ENCODE results near the gene DNM2.

The DNM2 gene

DNA sequence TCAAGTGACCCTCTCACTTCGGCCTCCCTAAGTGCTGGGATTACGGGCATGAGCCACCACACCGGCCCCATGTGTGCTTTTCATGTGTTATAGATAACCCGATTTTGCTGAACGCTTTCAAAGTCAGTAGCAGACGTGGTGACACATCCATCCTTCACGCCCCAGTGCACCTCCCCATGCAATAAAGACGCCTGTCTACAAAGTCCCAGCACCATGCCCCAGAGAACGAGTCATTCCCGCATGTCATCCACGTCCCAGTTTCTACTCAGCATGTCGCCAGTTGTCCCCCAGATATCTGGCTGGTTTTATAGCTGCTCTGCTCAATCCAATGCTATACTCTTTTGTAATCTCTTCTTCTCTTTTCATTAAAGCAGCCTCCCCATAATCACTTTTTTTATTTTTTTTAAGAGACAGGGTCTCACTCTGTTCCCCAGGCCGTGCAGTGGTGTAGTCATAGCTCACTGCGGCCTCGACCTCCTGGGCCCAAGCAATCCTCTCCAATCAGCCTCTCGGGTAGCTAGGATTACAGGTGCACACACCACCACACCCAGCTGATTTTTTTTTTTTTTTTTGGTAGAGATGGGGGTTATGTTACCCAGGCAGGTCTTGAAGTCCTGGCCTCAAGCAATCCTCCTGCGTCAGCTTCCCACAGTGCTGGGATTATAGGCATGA is 42.5 kb downstream of the DNM2 start:
- Histone ChIP-seq H3K36me3 (ENCODE audit: control insufficient read depth, low read depth, low read length) (peaks cover 5% of the 10 kb centered on the region), H3K4me1 (ENCODE audit: control insufficient read depth, low read depth, low read length) (no peaks in the 10 kb centered on the region), H3K4me3 (ENCODE audit: low read length) (no peak overlapping the region), H3K27me3 (ENCODE audit: control insufficient read depth, insufficient read depth, low read length) (no peaks in the 10 kb centered on the region), H3K9me3 (ENCODE audit: control insufficient read depth, low read depth, low read length) (no peaks in the 10 kb centered on the region), H3K27ac (ENCODE audit: low read length) (no peak overlapping the region), H3K9ac (ENCODE audit: low read length) (no peak overlapping the region)

DNA sequence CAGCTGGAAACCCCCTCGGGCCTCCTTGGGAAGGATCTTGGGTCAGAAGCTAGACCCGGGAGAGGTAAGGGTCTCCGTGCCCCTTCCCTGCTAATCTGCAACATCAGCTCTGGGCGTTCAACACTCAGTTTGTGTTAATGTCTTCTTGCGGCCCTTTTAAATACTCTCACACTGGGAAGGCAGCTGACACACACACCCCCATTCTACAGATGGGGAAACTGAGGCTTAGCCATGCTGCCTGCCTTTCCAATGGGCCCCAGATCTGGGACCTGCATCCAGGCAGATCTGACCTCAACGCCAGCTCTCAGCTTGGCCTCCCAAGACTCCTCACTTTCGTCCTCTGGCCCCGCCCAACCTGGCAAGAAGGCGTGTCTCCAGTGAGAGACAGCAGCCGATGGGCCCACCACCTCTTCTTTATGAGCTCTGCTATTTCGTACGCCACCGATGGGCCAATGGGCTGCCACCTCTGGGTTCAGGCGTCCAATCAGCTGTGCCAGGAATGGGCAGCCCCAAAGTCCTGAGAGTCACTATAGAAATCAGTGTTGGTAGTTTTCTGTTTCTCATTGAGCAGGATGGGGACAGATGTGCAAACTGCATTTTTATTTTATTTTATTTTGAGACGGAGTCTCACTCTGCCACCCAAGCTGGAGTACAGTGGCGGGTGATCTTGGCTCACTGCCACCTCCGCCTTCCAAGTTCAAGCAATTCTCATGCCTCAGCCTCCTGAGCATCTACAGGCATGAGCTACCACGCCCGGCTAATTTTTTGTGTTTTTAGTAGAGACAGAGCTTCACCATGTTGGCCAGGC is 43.8 kb downstream of the DNM2 start:
- Histone ChIP-seq H3K9me3 (ENCODE audit: control insufficient read depth, low read depth, low read length) (no peaks in the 10 kb centered on the region), H3K27ac (ENCODE audit: low read length) (no peak overlapping the region), H3K36me3 (ENCODE audit: control insufficient read depth, low read depth, low read length) (peaks cover 5% of the 10 kb centered on the region), H3K4me1 (ENCODE audit: control insufficient read depth, low read depth, low read length) (no peaks in the 10 kb centered on the region), H3K27me3 (ENCODE audit: control insufficient read depth, insufficient read depth, low read length) (no peaks in the 10 kb centered on the region), H3K4me3 (ENCODE audit: low read length) (no peak overlapping the region), H3K9ac (ENCODE audit: low read length) (no peak overlapping the region)

DNA sequence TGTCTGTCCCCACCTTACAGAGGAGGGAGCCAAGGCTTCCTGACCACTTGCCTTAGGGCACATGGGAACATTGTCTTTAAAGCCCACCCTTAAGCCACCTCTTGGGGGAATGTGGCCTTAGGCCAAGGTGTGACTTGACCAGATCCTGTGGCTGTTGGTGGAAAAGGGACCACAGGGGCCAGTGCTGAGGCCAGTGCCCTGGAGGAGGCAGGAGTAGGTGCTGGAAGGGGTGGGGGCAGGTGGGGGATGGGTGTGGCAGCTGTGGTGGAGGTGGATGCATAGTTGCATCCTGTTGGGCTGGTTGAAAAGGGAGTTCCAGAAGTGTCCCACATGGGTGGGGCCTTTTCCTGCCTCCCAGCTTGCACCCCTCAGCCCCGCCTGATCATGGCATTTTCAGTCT is 44.8 kb downstream of the DNM2 start:
- peaks cover 5% of the 10 kb centered on the region for H3K36me3 ChIP-seq (ENCODE audit: control insufficient read depth, low read depth, low read length)
- H3K27me3 ChIP-seq (ENCODE audit: control insufficient read depth, insufficient read depth, low read length) = no peaks in the 10 kb centered on the region
- no peaks in the 10 kb centered on the region for H3K9me3 ChIP-seq (ENCODE audit: control insufficient read depth, low read depth, low read length)
- H3K27ac ChIP-seq (ENCODE audit: low read length) = no peak overlapping the region
- no peak overlapping the region for H3K4me3 ChIP-seq (ENCODE audit: low read length)
- no peak overlapping the region for H3K9ac ChIP-seq (ENCODE audit: low read length)
- H3K4me1 ChIP-seq (ENCODE audit: control insufficient read depth, low read depth, low read length) = no peaks in the 10 kb centered on the region

DNA sequence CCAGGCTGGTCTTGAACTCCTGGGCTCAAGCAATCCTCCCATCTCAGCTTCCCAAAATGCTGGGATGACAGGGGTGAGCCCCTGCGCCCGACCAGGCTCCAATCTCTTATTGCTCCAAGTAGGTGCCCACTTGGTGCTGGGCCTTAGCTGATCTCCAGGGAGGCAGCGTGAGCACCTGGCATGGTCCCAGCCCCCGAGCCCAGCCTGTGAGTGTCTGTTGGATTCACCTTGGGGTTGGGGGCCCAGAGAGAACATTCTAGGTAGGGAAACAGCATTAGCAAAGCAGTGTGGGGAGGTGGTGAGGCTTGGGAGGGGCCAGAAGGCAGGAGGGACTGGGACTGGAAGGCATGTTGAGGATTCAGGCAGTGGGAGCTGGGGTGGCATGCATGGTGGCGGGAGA is 45.5 kb downstream of the DNM2 start:
- H3K9ac ChIP-seq (ENCODE audit: low read length) = no peak overlapping the region
- H3K9me3 ChIP-seq (ENCODE audit: control insufficient read depth, low read depth, low read length) = no peaks in the 10 kb centered on the region
- H3K27me3 ChIP-seq (ENCODE audit: control insufficient read depth, insufficient read depth, low read length) = no peaks in the 10 kb centered on the region
- no peak overlapping the region for H3K27ac ChIP-seq (ENCODE audit: low read length)
- no peaks in the 10 kb centered on the region for H3K4me1 ChIP-seq (ENCODE audit: control insufficient read depth, low read depth, low read length)
- no peak overlapping the region for H3K4me3 ChIP-seq (ENCODE audit: low read length)
- H3K36me3 ChIP-seq (ENCODE audit: control insufficient read depth, low read depth, low read length) = peaks cover 5% of the 10 kb centered on the region

DNA sequence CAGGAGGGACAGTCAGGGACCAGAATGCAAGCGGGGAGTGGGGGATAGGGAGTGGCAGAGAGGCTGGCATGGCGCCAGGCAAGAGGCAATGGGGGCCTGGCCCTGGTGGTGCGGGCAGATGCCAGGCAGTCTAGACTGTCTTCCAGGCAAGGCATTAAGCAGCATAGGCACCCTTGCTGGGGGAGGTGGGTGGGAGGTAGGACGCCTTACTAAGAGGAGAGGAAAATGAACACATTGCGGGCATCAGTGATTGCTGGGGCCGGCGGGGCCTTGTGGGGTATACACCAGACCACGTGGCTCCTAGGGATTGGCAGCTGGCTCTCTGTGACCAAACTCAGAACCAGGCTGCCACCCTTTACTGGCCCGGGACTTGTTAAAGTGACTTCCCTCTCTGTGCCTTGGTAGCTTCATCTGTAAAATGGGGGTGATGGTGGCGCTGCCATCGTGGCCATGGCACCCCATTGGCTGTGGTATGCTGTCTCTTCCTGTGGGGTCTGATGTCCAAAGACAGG is 46.0 kb downstream of the DNM2 start:
- H3K4me3 ChIP-seq (ENCODE audit: low read length) = no peak overlapping the region
- H3K9me3 ChIP-seq (ENCODE audit: control insufficient read depth, low read depth, low read length) = no peaks in the 10 kb centered on the region
- H3K9ac ChIP-seq (ENCODE audit: low read length) = no peak overlapping the region
- H3K27me3 ChIP-seq (ENCODE audit: control insufficient read depth, insufficient read depth, low read length) = no peaks in the 10 kb centered on the region
- H3K36me3 ChIP-seq (ENCODE audit: control insufficient read depth, low read depth, low read length) = peaks cover 5% of the 10 kb centered on the region
- no peaks in the 10 kb centered on the region for H3K4me1 ChIP-seq (ENCODE audit: control insufficient read depth, low read depth, low read length)
- no peak overlapping the region for H3K27ac ChIP-seq (ENCODE audit: low read length)

DNA sequence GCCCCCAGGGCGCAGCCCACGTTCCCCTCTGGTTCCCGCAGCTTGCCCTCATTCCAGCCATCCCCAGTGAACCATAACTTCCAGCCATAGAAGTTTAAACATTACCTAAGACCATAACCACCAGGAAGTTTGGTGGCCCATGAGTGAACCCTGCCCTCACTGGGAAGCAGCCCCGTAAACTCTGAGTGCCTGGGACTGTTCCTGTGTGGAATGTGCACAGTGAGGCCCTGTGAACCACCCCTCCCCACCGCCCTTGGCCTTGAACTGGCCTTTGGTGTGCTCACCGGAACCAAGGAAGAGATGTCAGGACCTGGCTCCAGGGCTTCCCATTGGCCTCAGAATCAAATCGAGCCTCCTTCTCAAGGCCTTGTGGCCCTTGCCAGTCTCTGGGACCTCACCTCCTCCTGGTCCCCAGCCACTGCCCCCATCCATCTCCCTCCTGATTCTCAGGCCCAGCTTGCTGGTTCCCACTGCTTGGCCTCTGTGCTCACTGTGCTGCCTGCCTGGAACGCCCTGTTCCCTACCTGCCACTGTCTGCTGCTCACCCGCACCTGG is 46.5 kb downstream of the DNM2 start:
- Histone ChIP-seq H3K4me3 (ENCODE audit: low read length) (no peak overlapping the region), H3K9me3 (ENCODE audit: control insufficient read depth, low read depth, low read length) (no peaks in the 10 kb centered on the region), H3K4me1 (ENCODE audit: control insufficient read depth, low read depth, low read length) (peaks cover 2% of the 10 kb centered on the region), H3K36me3 (ENCODE audit: control insufficient read depth, low read depth, low read length) (peaks cover 5% of the 10 kb centered on the region), H3K27me3 (ENCODE audit: control insufficient read depth, insufficient read depth, low read length) (no peaks in the 10 kb centered on the region), H3K27ac (ENCODE audit: low read length) (no peak overlapping the region), H3K9ac (ENCODE audit: low read length) (no peak overlapping the region)

DNA sequence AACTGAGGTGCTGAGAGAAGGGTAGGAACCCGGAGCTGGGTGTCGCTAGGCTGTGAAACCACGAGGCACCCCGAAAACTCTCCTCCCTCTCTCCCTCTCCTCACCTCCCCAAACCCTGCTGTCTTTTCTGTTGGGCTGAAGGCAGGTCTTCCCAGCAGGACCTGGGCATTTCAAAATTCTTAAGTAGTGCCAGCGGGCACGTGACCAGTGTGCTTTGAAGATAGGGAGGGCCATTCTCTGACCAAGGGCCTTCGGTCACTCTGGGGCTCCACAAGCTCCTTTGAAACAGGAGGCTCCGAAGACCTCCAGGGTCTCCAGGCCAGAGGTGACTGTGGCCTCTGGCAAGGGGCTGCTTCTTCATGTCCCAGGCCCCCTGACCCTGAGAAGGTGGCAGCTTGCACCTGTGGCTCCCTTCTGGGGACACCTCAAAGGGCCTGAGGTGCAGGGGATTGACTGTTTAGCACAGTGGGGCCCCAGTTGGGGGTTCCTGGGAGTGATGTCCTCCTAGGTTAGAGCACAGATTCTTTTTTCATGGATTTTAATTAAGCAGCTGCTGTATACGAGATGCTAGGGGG is 48.3 kb downstream of the DNM2 start:
- H3K9ac ChIP-seq (ENCODE audit: low read length) = no peak overlapping the region
- H3K36me3 ChIP-seq (ENCODE audit: control insufficient read depth, low read depth, low read length) = peaks cover 5% of the 10 kb centered on the region

DNA sequence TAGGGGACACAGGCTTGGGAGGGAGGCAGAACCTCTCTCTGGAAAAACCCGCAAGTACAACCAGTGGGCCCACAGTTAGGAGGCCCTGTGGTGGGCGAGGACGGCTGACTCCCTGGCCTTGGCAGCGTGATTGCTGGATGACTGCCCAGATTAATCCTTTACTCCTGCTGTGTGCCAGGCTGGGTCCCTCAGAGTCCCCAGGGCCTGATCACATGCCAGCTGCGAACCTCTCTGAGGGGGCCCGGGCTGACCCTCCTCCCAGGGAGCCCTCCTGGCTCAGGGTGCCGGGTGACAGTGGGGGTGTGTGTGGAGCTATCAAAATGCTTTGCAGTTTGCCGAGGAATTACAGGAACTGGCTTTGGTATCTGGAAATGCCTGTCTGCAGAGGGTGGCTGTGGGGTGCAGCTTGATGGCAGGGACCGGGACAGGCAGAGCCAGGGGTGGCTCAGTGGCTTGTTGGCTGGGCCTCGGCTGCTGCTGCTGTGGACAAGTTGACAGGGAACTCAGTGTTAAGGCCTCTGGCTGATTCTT is 48.9 kb downstream of the DNM2 start:
- Histone ChIP-seq H3K9ac (ENCODE audit: low read length) (no peak overlapping the region), H3K27me3 (ENCODE audit: control insufficient read depth, insufficient read depth, low read length) (no peaks in the 10 kb centered on the region), H3K27ac (ENCODE audit: low read length) (no peak overlapping the region), H3K4me3 (ENCODE audit: low read length) (no peak overlapping the region), H3K36me3 (ENCODE audit: control insufficient read depth, low read depth, low read length) (peaks cover 5% of the 10 kb centered on the region), H3K4me1 (ENCODE audit: control insufficient read depth, low read depth, low read length) (peaks cover 7% of the 10 kb centered on the region), H3K9me3 (ENCODE audit: control insufficient read depth, low read depth, low read length) (no peaks in the 10 kb centered on the region)

More for the DNA sequence above, 48.3 kb downstream of the DNM2 start:
- peaks cover 7% of the 10 kb centered on the region for H3K4me1 ChIP-seq (ENCODE audit: control insufficient read depth, low read depth, low read length)
- no peak overlapping the region for H3K27ac ChIP-seq (ENCODE audit: low read length)
- H3K27me3 ChIP-seq (ENCODE audit: control insufficient read depth, insufficient read depth, low read length) = no peaks in the 10 kb centered on the region
- no peaks in the 10 kb centered on the region for H3K9me3 ChIP-seq (ENCODE audit: control insufficient read depth, low read depth, low read length)
- no peak overlapping the region for H3K4me3 ChIP-seq (ENCODE audit: low read length)

DNA sequence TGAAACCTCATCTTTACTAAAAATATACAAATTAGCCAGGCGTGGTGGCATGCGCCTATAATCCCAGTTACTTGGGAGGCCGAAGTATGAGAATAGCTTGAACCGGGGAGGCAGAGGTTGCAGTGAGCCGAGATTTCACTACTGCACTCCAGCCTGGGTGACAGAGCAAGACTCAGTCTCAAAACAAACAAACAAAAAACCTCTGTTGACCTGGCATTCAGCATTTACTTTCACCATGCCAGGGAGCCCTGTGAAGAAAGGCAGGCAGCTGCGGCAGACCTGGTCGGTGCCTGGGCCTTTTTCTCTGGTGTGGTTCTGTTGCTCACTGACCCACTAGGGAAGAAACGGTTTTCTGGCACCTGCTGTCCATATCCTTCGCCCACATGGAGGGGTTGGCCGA is 49.8 kb downstream of the DNM2 start:
- H3K27ac ChIP-seq (ENCODE audit: low read length) = no peak overlapping the region
- no peak overlapping the region for H3K9ac ChIP-seq (ENCODE audit: low read length)
- peaks cover 7% of the 10 kb centered on the region for H3K4me1 ChIP-seq (ENCODE audit: control insufficient read depth, low read depth, low read length)
- no peaks in the 10 kb centered on the region for H3K9me3 ChIP-seq (ENCODE audit: control insufficient read depth, low read depth, low read length)
- H3K4me3 ChIP-seq (ENCODE audit: low read length) = no peak overlapping the region
- peaks cover 5% of the 10 kb centered on the region for H3K36me3 ChIP-seq (ENCODE audit: control insufficient read depth, low read depth, low read length)
- H3K27me3 ChIP-seq (ENCODE audit: control insufficient read depth, insufficient read depth, low read length) = no peaks in the 10 kb centered on the region

DNA sequence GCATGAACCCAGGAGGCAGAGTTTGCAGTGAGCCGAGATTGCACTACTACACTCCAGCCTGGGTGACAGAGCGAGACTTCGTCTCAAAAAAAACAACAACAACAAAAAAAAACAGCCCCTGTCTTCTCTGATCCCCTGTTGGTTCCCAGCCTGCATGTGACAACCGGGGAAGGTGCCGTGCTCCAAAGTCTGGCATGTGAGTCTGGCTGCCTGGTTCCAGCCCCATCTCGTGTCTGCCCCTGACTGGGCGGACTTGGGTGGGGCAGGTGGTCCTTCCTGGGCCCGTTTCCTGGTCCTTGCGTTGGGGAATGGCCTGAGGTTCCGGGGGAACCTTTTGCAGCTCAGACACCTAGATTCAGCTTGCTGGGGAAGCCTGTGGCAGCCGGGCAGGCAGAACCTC is 50.5 kb downstream of the DNM2 start:
- Histone ChIP-seq H3K27ac (ENCODE audit: low read length) (no peak overlapping the region), H3K4me3 (ENCODE audit: low read length) (no peak overlapping the region), H3K9me3 (ENCODE audit: control insufficient read depth, low read depth, low read length) (no peaks in the 10 kb centered on the region), H3K36me3 (ENCODE audit: control insufficient read depth, low read depth, low read length) (peaks cover 6% of the 10 kb centered on the region), H3K4me1 (ENCODE audit: control insufficient read depth, low read depth, low read length) (peaks cover 7% of the 10 kb centered on the region), H3K27me3 (ENCODE audit: control insufficient read depth, insufficient read depth, low read length) (no peaks in the 10 kb centered on the region), H3K9ac (ENCODE audit: low read length) (no peak overlapping the region)

DNA sequence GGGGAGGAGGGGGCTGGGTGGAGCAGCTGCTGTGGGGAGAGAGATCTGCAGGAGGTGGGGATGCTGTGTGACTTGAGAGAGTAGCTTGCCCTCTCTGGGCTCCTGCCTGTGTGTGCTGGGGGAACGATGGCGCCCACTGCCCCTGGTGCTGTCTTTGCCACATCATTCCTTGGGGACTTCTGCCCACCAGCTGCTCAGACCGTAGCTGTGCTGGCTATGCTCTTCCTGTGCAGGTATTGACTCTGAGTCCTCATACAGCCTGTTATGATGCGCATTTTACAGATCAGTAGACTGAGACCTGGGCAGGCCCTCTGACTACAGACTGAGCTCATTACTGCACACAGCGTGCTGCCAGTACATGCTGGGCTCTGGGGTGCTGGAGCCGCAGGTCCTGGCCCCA is 51.1 kb downstream of the DNM2 start:
- Histone ChIP-seq H3K27me3 (ENCODE audit: control insufficient read depth, insufficient read depth, low read length) (no peaks in the 10 kb centered on the region), H3K27ac (ENCODE audit: low read length) (no peak overlapping the region), H3K4me3 (ENCODE audit: low read length) (no peak overlapping the region), H3K9ac (ENCODE audit: low read length) (no peak overlapping the region), H3K36me3 (ENCODE audit: control insufficient read depth, low read depth, low read length) (peaks cover 8% of the 10 kb centered on the region), H3K9me3 (ENCODE audit: control insufficient read depth, low read depth, low read length) (no peaks in the 10 kb centered on the region), H3K4me1 (ENCODE audit: control insufficient read depth, low read depth, low read length) (peaks cover 7% of the 10 kb centered on the region)

All from iPS-18a (cell line).